OCI-LY3 (cell line): ENCODE measurements around the gene CCSER1.

Experiments
- EZH2phosphoT487 ChIP-seq: fragments of 200-600 bp; shearing (Covaris generic); IDR thresholded peaks from 2 replicates; pipeline ENCODE4 v1.6.1; 2018; ENCODE audit warnings: antibody characterized with exemption, mixed run types, low read depth
- TF ChIP-seq, protein P1 (sequence below): fragments of 200-600, 300-600 bp; sonication (generic); IDR thresholded peaks from 2 replicates; pipeline ENCODE4 v1.5.1; 2014; ENCODE audit warnings: antibody characterized with exemption, low read length, low read depth

- TF ChIP-seq, protein P1, sequence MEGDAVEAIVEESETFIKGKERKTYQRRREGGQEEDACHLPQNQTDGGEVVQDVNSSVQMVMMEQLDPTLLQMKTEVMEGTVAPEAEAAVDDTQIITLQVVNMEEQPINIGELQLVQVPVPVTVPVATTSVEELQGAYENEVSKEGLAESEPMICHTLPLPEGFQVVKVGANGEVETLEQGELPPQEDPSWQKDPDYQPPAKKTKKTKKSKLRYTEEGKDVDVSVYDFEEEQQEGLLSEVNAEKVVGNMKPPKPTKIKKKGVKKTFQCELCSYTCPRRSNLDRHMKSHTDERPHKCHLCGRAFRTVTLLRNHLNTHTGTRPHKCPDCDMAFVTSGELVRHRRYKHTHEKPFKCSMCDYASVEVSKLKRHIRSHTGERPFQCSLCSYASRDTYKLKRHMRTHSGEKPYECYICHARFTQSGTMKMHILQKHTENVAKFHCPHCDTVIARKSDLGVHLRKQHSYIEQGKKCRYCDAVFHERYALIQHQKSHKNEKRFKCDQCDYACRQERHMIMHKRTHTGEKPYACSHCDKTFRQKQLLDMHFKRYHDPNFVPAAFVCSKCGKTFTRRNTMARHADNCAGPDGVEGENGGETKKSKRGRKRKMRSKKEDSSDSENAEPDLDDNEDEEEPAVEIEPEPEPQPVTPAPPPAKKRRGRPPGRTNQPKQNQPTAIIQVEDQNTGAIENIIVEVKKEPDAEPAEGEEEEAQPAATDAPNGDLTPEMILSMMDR, result no peak
- no peak for TF ChIP-seq EZH2phosphoT487
Measured at GRCh38 chr4:91596718-91597117, 1469.5 kb downstream of the CCSER1 start.
